Natural killer cell (primary cell): Measurements from ENCODE around the gene FBXO4. TPM values are rescaled to one million over a fixed set of nuclear protein-coding genes. Genes with fewer than 3 reads are reported as not detected.
"Not testable (repeated sequence)": the region's sequence is repeated elsewhere in the genome, so short reads cannot be mapped to it uniquely, and the experiment has no call there.

Experiments
- ATAC-seq, 3 donors: fragments of 150-1000 bp in 2 of 3; fragments of 200-7000 bp in 1 of 3; cut with Tn5 transposase; 1 replicate in 1 of 3; 2 replicates in 2 of 3; pipeline ENCODE4 v1.10.0; 2021; ENCODE audit warnings: mild to moderate bottlenecking in 2 of 3, moderate library complexity in 2 of 3
- DNase-seq, 2 donors: peaks; one replicate each; pipeline versions ENCODE4 v3.0.0 to v3.0.0-alpha.2; 2013 to 2021; ENCODE audit warnings: mixed read lengths in 1 of 2
- H3K27ac ChIP-seq: one replicate; pipeline ENCODE4 v1.5.1; 2013; ENCODE audit warnings: mild to moderate bottlenecking, low read length
- H3K27me3 ChIP-seq: one replicate; pipeline ENCODE4 v1.6.1; 2013; ENCODE audit warnings: low read length; ENCODE audit not compliant: control insufficient read depth, insufficient read depth
- H3K36me3 ChIP-seq: one replicate; pipeline ENCODE4 v1.6.1; 2013; ENCODE audit warnings: low read length; ENCODE audit not compliant: control insufficient read depth, insufficient read depth
- H3K4me1 ChIP-seq: one replicate; pipeline ENCODE4 v1.6.1; 2013; ENCODE audit warnings: low read length; ENCODE audit not compliant: control insufficient read depth, insufficient read depth
- H3K4me3 ChIP-seq: one replicate; pipeline ENCODE4 v1.5.1; 2013; ENCODE audit warnings: low read length
- H3K9me3 ChIP-seq: one replicate; pipeline ENCODE4 v1.6.1; 2013; ENCODE audit warnings: low read length; ENCODE audit not compliant: control insufficient read depth, insufficient read depth
- H3K27ac Mint-ChIP-seq, 2 donors: one replicate each; pipeline ENCODE4 v1.8.0; 2022; ENCODE audit warnings: mild to moderate bottlenecking in 2 of 2, mixed read lengths in 2 of 2, moderate library complexity in 1 of 2
- H3K27me3 Mint-ChIP-seq, 2 donors: one replicate each; pipeline ENCODE4 v1.8.0; 2022; ENCODE audit warnings: low read depth in 2 of 2, mixed read lengths in 2 of 2
- H3K36me3 Mint-ChIP-seq: one replicate; pipeline ENCODE4 v1.8.0; 2022; ENCODE audit warnings: mixed read lengths
- H3K4me1 Mint-ChIP-seq, 2 donors: one replicate each; pipeline ENCODE4 v1.8.0; 2022; ENCODE audit warnings: mixed read lengths in 2 of 2
- H3K4me3 Mint-ChIP-seq: one replicate; pipeline ENCODE4 v1.8.0; 2022; ENCODE audit warnings: mild to moderate bottlenecking, moderate library complexity, mixed read lengths
- H3K9me3 Mint-ChIP-seq, 2 donors: one replicate each; pipeline ENCODE4 v1.8.0; 2022; ENCODE audit warnings: mixed read lengths in 2 of 2
- CTCF ChIP-seq: fragments of 200-600 bp; IDR thresholded peaks from one replicate; pipeline ENCODE4 v1.8.0; 2022; ENCODE audit warnings: antibody characterized with exemption
- WGBS: methylation state at CpG from one replicate; pipeline ENCODE4 v1.1.7; 2013; ENCODE audit warnings: missing lambda C conversion rate; ENCODE audit not compliant: insufficient coverage; 5-methylcytosine and 5-hydroxymethylcytosine counted together
- intact Hi-C: fragments of 100-400 bp; cut with micrococcal nuclease; formaldehyde crosslinking; loops from one replicate; pipeline ENCODE4 v1.14.2; 2022
- total RNA-seq, 4 donors: library from RNA; stranded (reverse); fragments of 120-200 nt in 1 of 4; gene quantifications; one replicate each; pipeline versions ENCODE4 v1.2.3 to v1.2.4, GENCODE V29; 2013 to 2022

Gene FBXO4
- total RNA-seq, 3 donors from 2014 or later (not counting 1 experiment from before 2014, with no cell fraction given) = 13.2 to 14.9 (median 13.4) TPM

GRCh38 chr5:41932770-41933169 lies 7.7 kb downstream of the FBXO4 start:
- Mint-ChIP-seq H3K4me3 (no peak overlapping the region), H3K9me3 (no peaks in the 10 kb centered on the region), H3K27me3 (no peaks in the 10 kb centered on the region), H3K4me1 (no peaks in the 10 kb centered on the region), H3K36me3 (peaks cover 13% of the 10 kb centered on the region), H3K27ac (no peak overlapping the region)
- peaks cover 24% of the 10 kb centered on the region for H3K36me3 ChIP-seq
- 100% methylated on average over 1 of the region's 2 CpGs for WGBS
- no peaks in the 10 kb centered on the region for H3K9me3 ChIP-seq
- no peak for TF ChIP-seq CTCF
- intact Hi-C loops = no loop called here
- no peaks in the 10 kb centered on the region for H3K4me1 ChIP-seq
- ATAC-seq = no peak
- no peak for DNase-seq
- H3K4me3 ChIP-seq = no peak overlapping the region
- no peaks in the 10 kb centered on the region for H3K27me3 ChIP-seq
- H3K27ac ChIP-seq = no peak overlapping the region

GRCh38 chr5:41935544-41935943 lies 10.5 kb downstream of the FBXO4 start:
- H3K4me1 ChIP-seq = no peaks in the 10 kb centered on the region
- Mint-ChIP-seq H3K27ac (no peak overlapping the region), H3K9me3 (no peaks in the 10 kb centered on the region), H3K27me3 (no peaks in the 10 kb centered on the region), H3K36me3 (peaks cover 13% of the 10 kb centered on the region), H3K4me1 (peaks cover 0 to 2% of the 10 kb centered on the region in 2 donors), H3K4me3 (no peak overlapping the region)
- H3K27me3 ChIP-seq = no peaks in the 10 kb centered on the region
- TF ChIP-seq CTCF = no peak
- H3K4me3 ChIP-seq = no peak overlapping the region
- ATAC-seq (no peak), DNase-seq (no peak)
- intact Hi-C loops = no loop called here
- H3K27ac ChIP-seq = no peak overlapping the region
- H3K36me3 ChIP-seq = peaks cover 27% of the 10 kb centered on the region
- no peaks in the 10 kb centered on the region for H3K9me3 ChIP-seq

DNA sequence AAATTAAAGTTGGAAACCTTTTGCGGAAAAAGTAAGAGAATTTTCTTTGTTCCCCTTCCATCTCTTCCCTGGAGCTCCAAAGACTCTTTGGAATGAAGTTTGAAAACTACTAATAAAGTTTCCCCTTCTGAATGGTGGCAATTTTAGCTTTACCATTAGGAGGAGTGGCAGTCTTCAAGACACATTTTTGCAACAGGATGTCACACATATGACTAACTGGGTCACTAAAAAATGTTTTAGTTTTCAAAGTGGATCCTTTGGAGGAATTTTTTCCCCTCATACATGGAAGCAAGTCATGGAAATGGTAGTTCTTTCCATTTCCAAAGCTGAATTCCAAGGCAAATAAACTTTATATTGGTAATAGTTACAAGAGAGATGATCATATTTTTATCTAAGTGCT lies 15.6 kb downstream of the FBXO4 start:
- no peaks in the 10 kb centered on the region for H3K9me3 ChIP-seq
- H3K27me3 ChIP-seq = no peaks in the 10 kb centered on the region
- H3K27ac ChIP-seq = no peak overlapping the region
- H3K4me1 ChIP-seq = no peaks in the 10 kb centered on the region
- DNase-seq (no peak), ATAC-seq (no peak)
- H3K36me3 Mint-ChIP-seq = no peaks in the 10 kb centered on the region
- H3K27me3 Mint-ChIP-seq = no peaks in the 10 kb centered on the region
- no peak for TF ChIP-seq CTCF
- no peak overlapping the region for H3K4me3 ChIP-seq
- WGBS = no CpG with 5 or more reads among the region's 1 CpG
- H3K4me3 Mint-ChIP-seq = no peak overlapping the region
- intact Hi-C loops = no loop called here
- no peak overlapping the region for H3K27ac Mint-ChIP-seq
- H3K4me1 Mint-ChIP-seq = peaks cover 0 to 5% of the 10 kb centered on the region in 2 donors
- no peaks in the 10 kb centered on the region for H3K9me3 Mint-ChIP-seq
- H3K36me3 ChIP-seq = peaks cover 7% of the 10 kb centered on the region

DNA sequence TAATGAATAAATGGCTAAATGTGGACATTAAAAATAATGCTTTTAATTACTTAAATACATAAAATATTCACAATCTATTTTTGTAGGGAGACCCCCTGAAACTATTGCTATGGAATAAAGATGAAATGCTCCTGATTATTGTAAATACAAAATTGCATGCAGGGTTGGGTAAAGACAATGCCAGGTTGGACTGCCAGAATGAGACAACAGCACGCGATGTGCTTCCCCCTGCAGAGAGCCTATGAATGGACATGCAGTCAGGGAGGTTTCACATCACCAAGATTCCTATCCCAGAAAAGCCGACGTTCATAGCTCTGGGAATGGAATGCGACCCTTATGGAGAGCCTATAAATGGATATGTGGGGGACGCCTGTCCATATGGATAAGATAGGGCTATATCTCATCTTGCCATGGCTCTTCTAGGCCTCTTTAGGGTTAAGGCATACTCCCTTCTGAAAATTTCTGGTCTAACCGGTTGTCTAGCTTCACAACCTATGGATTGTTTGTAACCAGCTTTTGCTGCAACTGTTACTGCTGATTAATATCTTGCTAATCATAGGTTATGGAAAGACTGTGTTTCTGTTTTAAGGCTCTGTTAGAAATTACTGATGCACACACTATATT lies 20.4 kb downstream of the FBXO4 start:
- H3K27ac Mint-ChIP-seq, H3K4me1 ChIP-seq, H3K27me3 Mint-ChIP-seq, H3K4me3 Mint-ChIP-seq, H3K4me3 ChIP-seq, H3K36me3 Mint-ChIP-seq, H3K9me3 Mint-ChIP-seq, H3K27me3 ChIP-seq, H3K27ac ChIP-seq, DNase-seq, H3K4me1 Mint-ChIP-seq, H3K9me3 ChIP-seq, H3K36me3 ChIP-seq, ATAC-seq, intact Hi-C loops: not testable (repeated sequence)
- 95% methylated on average over 7 of the region's 7 CpGs for WGBS
